NCI-H1436 treated with DMSO at 0.1 percent for 48 hours (cell line): ENCODE results near the gene ETNK2.

Experiments used
- DNase-seq: peaks from one replicate; lab custom pipeline; 2025; lab: John Stamatoyannopoulos, UW

Gene ETNK2

DNA sequence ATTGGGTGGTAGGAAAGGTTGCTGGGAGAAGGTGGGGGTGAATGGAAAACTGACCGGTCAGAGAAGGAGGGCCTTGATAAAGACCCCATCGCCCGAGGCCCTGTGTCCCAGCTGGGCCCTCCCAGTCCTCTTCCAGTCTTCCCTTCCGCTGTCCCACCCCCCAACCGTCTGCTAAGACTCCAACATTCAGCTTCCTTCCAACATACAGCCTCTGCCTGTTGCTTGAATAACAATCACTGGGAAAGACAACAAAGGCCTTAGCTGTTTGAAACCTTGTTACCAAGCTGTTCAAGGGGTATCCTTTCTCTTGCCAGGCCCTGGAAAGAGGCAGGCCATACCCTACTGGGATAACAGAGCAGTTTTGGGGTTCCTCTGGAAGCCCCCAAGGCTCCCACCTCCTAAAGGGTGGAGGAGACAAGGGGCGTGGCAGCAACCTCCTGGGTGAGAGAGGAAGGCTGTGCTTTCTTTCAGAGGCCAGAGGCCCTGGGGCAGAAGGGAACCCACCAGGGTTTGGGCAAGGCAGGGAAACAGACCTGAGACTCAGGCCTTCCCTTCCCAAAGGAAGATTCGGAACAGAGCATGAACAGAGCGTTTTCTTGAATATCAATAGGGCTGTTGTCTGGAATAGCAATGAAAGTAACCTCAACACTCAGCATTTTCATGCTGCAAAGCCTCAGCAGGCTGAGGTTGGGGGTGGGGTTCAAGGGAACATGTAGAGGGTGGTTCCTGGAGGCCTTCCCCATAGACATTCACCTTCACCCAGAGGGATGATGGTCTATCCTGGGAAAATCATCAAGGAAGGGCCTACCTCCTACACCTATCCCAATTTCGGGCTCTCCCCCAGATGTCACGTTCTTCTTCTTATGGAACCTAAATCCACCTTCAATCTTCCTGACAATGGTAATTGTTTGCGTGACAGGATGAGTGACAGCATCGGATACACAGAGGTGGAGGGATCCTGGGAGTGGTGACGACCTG is 4.1 kb downstream of the ETNK2 start:
- no peak for DNase-seq

DNA sequence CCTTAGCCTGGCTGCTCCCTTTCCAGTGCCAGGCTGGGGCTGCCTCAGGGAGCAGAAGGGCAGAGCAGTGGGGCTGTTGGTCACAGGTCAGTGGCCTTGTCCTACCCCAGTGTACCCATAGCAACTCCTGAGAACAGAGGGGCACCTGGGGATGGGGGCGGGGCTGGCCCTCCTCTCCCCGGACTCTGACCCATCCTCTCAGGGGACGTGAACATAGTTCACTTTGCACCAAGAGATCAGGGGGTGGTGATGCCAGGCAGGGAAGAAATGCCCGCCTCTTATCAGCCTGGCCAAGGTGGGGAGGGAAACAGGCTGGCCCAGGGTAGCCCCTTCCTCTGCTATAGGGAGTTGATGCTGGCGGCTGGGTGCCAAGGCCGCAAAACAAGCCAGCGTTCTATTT is 4.9 kb downstream of the ETNK2 start:
- no peak for DNase-seq

DNA sequence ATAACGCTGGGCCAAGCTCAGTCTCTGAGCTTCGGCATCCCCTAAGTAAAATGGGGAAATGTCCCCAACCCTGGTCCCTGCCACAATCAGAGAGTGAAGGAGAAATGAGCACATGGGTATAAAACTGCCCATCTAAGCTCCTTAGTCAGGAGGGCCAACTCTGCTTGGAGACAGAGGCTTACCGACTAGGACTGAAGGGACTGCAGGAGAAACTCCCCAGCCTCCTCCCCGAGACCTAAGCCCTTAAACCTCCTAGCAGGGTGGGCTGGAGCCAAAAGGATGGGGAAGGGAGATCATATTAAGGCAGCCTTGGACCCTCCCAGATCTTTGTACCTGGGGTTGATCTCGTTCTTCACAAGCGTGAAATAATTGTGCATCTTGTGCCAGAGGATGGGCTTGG is 5.5 kb downstream of the ETNK2 start:
- DNase-seq: no peak

DNA sequence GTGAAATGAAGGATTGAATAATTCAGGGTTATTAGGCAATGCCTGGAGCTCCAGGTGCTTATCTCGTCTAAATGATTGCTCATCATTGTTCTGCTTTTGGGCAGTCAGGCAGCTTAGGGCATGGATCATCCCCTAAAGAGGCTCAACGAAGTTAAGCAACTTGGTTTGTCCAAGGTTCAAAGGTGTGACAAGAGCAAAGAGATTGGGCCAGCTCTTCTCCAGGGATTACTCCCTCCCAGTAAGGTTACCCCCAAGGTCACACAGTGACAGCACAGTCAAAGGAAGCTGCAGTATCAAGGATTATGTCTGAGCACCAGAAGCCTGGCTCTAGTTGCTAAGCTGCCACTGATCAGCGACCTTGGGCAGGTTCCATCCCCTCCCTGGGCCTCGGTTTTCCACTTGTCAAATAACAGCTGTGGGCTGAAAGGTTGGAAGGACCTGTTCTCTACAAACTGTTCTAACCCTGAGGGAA is 6.8 kb downstream of the ETNK2 start:
- DNase-seq: no peak

DNA sequence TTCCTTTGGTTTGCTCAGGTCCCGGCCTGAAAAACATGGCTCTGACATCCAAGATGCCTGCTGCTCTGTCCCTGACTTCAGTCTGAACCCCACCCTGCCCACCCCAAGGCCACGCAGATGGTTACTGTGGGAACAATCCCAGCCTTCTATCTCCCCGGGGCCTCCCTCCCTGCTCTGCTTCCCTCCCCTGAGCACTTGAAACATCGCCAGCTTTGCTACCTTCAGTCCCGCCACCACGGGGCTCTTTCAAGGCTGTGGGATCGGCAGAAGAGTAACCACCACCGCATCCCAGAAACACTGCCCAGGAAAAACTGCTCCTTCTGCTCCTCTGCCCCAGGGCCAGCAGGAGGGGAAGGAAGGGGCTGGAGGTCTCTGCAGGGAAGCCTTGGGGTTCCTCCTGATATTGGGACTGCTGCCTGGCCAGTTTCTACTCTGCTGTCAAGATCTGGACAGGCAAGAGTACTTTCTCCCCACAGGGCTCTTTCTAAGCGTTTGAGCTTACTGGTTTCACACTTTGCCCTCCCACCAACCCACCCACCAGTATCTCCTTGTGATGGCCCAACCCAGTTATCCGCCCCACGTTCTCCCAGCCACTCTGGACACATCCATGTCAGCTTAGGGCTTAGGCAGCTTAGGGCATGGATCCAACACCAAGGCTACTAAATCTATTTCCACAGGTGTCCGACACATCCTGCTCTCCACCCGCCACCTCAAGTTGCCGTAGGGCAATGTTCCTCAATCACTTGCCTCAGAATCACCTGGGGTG is 8.4 kb downstream of the ETNK2 start:
- no peak for DNase-seq

DNA sequence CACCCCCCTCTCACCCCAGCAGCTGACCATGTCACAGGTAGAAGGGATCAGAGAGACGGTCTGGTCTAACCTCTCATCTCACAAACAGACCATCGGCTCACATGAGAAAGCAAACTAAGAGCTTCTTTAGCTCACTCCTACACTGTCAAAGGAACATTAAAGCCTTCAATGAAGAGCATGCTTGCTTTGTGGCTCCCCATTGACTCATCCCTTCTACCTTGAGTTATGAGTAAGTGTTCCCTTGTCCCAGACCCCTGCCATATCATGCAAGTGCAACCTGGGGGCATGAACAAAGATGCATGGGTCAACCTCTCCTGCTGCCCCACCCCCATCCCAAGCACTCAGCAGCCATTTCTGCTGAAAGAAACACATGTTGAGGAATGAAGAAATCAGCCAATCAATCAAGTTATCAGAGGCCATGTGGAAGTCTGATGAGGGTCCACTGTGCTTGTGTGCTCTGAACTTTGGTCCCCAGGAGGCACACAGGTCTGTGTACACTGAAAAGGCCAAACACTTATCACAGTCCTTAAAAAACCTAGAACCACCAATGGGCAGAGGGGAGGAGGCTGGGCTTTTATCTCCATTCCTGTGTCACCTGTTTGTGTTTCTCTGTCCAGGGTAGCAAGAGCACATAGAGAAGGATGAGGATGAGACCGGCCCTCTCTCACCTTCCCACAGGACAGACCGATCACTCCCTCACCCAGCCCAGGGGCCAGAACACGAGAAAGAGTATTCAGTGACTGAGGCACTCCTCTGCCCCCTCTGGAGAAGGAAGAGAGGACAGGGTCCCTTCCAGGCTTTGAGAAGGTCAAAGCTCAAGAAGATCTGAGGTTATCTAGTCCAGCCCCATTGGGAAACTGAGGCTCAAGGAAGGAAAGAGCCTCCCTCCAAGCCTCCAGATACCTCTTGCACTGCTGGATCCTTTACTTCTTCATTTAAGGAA is 9.5 kb downstream of the ETNK2 start:
- no peak for DNase-seq

DNA sequence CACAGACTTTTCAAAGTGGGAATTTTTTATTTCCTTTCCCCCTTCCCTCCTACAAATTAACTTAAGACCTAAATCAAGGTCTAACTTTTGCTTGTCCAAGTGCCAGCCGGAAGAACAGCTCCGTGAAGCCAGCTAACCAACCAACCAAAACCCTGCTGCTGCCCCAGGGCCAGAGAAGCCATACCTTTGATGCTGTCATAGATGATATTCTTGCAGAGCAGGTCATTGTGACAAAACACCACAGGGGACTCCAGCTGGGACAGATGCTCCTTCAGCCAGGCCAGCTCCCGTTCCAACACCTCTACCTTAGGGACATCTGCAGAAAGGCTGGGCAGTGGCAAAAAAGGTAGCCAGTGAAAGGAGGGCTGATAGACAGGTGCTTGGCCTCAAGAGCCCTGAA is 10.7 kb downstream of the ETNK2 start:
- DNase-seq: no peak

DNA sequence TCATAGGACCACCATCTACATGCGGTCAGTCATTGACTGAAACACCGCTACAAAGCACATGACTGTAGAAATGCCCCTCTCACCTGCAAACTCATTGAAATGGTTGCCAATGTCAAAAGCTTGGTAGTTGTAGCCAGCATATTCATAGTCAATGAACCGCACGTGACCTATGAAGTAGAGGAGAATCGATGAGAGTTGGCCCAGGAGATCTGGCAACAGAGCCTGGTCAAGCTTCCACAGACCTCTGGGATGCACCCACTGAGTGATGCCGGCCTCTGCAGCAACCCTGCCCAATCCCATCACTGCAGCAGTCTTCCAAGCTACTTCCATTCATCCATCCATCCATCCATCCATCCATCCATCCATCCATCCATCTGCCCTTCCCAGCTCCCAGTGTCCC is 11.9 kb downstream of the ETNK2 start:
- no peak for DNase-seq

DNA sequence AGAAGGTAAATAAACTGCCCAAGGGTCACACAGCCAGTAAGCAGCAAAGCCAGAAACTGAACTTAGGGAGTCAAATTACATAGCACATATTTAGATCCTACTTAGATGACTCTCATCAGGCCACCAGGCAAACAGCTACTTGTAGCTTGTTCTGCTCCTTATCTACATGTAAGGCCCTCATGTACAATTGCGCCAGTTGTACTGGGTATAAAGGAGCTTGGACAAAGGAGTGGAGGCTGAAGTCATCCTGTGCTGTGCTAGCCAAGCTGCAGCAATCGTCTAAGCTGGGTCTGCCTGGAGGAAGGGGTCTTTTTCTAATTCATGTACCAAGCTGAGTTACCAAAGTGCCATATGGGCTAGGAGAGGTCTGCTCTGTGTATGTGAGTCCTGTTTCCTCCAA is 12.8 kb downstream of the ETNK2 start:
- no peak for DNase-seq

DNA sequence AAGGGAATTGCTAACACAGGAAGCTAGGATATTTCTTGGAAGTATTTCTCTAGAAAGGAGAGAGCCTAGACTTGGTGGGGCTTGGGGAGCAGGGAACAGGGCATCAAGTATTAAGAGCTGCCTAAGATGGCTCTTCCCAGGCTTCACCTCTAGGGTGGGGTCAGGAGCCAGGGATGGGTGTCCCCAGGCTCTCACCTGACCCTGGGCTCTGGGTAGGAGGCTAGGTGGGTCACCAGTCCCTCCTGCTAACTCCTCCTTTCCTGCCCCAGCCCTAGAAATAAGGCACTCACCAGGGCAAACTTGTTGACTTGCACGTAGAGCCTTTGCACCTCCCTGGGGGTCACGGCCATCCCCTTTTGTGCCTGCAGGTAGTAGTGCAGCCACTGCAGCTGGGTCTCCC is 15.0 kb downstream of the ETNK2 start:
- no peak for DNase-seq

DNA sequence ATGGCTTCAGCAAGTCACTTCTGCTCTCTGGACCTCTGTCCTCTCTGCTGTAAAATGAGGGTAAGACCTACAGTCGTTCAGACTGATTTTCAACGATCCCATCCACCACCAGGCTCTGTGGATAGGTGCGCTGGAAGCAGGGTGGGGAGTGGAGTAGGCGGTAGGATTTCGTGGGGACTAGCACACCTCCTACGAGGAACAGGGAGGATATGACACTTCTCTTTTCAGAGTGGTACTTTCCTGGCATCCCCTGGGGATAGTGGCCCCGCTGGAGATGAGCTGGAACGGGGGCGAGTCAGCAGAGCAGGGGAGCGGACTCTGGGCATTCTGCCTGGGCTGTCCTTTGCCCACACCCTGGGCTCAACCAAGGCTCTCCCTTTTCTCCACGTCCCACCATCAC is 17.7 kb downstream of the ETNK2 start:
- no peak for DNase-seq

DNA sequence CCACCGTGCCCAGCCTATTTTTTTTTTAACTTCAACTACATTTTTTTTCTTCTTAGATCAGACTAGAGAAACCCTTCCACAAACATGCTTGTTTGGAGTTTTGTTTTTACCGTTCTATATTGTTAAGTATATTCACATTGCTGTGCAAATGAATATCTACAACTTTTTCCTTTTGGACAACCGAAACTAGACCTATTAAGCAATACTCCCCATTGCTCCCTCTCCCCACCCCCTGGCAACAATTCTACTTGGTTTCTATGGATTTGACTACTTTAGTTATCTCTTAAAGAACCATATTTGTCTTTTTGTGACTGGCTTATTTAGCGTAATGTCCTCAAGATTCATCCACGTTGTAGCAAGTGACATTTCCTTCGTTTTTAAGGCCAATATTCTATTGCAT is 19.1 kb downstream of the ETNK2 start:
- DNase-seq: no peak

DNA sequence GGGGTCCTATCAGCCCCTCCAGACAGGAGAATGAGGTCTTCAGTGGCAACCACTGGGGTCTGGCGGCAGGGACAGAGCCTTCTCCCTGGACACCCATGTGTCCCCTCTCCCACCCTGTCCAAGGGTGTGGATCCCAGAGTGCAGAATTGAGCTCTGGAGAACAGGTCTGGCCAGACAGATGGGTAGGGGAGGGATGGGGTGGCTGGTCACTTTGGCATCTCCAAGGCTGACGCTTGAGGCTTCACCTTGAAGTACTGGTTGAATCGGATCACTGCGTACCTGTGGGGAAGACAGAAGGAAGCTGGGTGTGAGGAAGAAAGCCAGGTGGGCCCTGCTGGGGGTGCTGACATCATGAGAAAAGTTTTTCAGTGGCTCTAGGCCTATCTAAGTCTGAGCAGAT is 19.9 kb downstream of the ETNK2 start:
- no peak for DNase-seq

DNA sequence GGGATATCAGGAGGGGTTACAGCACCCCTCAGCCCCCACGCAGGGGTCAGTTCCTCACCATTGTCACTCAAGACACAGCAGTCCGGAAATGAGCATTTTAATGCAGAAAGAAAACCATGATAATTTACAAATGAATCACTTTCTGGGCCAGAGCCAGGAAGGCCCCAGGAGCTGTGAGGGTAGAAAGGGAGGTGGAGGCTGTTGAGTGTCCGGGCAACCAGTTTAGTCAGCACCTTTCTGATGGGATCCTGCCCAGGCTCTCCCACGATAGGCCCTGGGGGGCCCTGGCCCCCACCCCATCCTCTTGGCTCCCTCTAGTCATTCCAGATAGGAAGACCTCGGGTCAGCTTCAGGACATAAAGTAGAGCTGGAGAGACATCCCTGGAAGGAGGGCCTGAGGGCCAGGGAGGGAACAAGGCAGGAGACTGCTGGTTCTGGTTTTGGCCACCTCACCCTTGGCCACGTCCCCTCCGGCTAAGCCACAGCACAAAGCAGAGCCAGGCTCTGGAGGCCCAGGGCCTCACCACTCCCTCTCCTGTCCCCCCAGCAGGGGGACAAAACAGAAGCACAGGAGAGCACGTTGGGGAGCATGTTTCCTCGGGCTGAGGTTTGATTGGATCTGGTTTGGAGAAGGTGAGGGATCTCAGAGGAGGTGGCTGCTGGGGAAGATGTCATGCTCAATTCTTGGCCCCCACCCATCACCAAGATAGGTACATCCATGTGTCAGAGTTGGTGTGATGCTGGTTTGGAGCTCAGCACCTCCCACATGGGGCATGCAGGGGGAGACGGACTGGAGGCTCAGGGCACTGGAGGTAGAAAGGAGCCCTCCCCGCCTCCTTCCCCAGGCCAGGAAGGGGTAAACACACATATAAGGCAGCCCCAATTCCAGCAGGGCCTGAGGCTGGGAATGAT is 20.6 kb downstream of the ETNK2 start:
- no peak for DNase-seq

DNA sequence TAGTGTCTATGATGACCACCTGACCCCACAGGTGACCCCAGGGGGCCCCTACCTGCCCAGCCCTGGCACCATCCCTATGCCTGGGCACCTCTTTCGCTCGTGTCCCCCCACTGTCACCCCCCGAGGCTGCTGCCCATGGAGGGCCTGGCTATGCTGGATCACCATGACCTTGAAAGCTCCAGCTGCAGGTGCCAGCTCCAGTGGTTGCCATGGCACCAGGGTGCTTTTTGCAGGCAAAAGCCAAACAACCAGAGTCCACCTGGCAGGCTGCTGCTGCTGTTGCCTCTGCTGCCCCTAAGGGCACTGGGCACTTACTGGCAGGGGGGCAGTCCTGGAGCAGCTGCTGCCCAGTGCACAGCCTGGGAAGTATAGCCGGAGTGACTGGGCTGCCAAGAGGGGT is 21.7 kb downstream of the ETNK2 start:
- no peak for DNase-seq

DNA sequence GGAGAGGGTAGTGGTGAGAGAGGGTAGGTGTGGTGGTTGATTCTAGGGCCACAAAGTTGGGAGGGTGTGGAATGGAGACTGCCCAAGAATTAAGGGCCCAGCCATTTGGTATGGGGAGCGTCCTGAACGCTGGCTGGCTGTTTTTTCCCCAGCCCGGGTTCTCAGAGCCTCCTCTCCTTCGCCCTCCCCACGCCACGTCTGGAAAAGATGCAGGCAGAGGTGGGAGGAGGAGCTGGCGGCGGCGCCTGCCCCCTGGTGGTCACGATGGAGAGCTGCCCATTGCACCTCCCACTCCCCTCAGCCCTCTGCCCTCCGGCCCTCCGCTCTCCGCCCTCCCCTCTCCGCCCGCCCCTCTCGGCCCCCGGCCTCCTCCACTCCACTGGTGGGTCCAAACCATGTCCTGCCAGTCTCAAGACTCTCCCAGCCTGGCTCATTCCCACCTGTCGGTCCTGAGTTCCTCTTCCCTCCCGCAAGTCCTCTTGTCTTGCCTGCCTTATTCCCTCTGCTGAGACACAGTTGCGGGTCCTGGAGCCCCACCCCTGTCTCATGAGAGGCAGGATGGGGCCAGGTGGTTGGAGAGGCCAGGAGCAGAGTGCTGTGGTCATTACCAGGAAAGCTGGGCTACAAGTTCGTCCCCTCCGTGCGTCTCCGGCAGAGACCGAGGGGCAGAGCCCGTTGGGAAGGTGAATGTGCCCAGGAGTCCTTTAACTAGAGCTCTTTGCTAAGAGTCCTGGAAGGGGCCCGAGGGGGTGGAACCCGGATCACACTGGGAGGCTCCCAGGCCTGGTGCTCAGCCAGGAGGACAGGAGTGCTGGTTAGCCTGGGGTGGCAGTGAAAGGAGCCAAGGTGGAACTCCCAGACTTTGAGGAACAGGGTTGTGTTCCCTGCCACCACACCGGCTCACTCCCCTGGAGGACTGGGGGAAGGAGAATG is 22.6 kb downstream of the ETNK2 start:
- no peak for DNase-seq

DNA sequence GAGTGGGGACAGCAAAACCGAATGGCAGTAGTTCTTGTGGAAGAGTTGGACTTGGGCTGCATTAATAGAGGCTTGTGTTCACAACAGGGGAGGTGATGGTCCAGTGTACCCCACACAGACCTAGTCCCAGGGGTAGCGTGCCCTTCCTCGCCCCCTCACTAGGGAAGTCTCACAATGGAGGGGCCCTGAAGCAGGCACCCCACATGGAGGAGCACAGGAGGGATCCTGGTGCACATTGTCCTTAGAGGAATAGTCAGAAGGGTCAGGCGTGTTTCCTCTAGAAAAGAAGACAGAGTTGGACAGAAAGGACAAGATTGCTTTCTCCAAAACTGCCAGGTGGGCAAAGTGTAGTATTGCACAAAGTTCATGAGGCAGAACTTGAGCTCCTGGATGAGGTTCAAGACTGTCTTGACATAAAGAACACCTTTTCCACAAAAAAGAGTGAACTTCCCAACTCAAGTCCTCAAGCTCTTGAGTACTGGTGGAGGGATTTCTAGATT is 23.3 kb downstream of the ETNK2 start:
- DNase-seq: no peak

DNA sequence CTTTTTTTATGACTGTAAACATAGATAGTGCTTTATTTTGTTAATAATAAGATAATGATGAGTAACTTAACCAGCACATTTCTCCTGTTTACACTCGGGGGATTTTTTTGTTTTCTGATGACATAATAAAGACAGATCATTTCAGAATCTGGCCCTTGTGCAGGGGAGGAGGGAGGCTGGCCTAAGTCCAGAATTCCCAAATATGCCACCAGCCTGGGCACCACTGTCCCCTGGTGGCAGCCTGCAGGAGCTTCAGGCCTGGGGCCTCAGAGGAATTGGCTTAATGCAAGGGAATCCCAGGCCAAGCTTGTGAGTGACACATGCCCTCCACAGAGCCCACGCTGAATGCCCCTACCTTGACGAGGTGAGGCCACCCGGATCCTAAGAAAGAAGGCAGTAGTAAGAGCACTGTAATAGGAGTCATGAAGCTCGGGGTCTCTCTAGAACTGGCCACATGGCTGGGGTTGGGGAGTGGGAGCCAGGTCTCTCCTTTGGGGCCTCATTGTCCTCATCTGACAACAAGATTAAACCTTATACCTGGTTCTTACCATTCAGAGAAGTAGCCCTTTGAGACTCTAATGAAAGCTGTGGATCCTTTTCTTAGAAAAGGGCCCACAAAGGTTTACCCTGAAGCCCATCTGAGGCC is 24.1 kb downstream of the ETNK2 start:
- peak; percentile 34 for DNase-seq

DNA sequence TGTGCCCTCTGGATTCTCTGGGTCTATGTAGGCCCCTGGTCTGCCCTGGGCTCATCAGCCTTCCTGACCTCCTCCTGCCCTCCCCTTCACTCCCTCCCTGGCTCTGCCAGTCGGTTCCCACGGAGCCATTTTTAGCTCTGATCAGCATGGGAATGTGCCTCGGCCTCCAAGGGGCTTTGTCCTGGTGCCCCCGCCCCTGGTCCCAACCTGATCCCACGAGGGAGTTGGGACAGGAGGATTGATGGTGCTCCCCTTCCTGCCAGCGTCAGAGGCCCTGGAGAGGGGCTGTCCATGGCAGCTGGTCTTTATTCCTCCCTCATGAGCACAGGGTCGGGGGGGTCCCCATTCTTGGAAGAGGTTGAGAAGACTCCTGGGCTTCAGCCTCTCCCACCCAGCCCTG is 24.9 kb downstream of the ETNK2 start:
- no peak for DNase-seq
